Measurements from ENCODE around the gene PPP1R1A.
A peak's percentile ranks its signal among the peaks of the same experiment; 100 is the strongest.

The PPP1R1A gene

GRCh38 chr12:54579696-54580333 is 8.6 kb downstream of the PPP1R1A start:
- peak; percentile 99 for TF ChIP-seq CTCF (IDR thresholded peaks at IDR 0.05; ENCODE audit: insufficient read depth, low read length, poor library complexity, severe bottlenecking)
- DNase-seq (ENCODE audit: extremely low read depth, insufficient read length) = peak; percentile 47
- Histone ChIP-seq H3K36me3 (ENCODE audit: control insufficient read depth, insufficient read depth, low read length) (peaks cover 8% of the 10 kb centered on the region), H3K27me3 (replicated peaks; ENCODE audit: control insufficient read depth, insufficient read depth, low read length) (no peaks in the 10 kb centered on the region), H3K4me3 (replicated peaks; ENCODE audit: low read depth, low read length) (no peak overlapping the region)

GRCh38 chr12:54579258-54579657 is 9.2 kb downstream of the PPP1R1A start:
- TF ChIP-seq CTCF (IDR thresholded peaks at IDR 0.05; ENCODE audit: insufficient read depth, low read length, poor library complexity, severe bottlenecking) = no peak
- Histone ChIP-seq H3K36me3 (ENCODE audit: control insufficient read depth, insufficient read depth, low read length) (peaks cover 8% of the 10 kb centered on the region), H3K4me3 (replicated peaks; ENCODE audit: low read depth, low read length) (no peak overlapping the region), H3K27me3 (replicated peaks; ENCODE audit: control insufficient read depth, insufficient read depth, low read length) (no peaks in the 10 kb centered on the region)
- DNase-seq (ENCODE audit: extremely low read depth, insufficient read length) = no peak

GRCh38 chr12:54578778-54579177 is 9.7 kb downstream of the PPP1R1A start:
- Histone ChIP-seq H3K27me3 (replicated peaks; ENCODE audit: control insufficient read depth, insufficient read depth, low read length) (no peaks in the 10 kb centered on the region), H3K4me3 (replicated peaks; ENCODE audit: low read depth, low read length) (no peak overlapping the region), H3K36me3 (ENCODE audit: control insufficient read depth, insufficient read depth, low read length) (peaks cover 8% of the 10 kb centered on the region)
- DNase-seq (ENCODE audit: extremely low read depth, insufficient read length) = no peak
- TF ChIP-seq CTCF (IDR thresholded peaks at IDR 0.05; ENCODE audit: insufficient read depth, low read length, poor library complexity, severe bottlenecking) = no peak

- TF ChIP-seq CTCF (IDR thresholded peaks at IDR 0.05; ENCODE audit: insufficient read depth, low read length, poor library complexity, severe bottlenecking) = no peak
- no peak for DNase-seq (ENCODE audit: extremely low read depth, insufficient read length)
- Histone ChIP-seq H3K4me3 (replicated peaks; ENCODE audit: low read depth, low read length) (no peak overlapping the region), H3K27me3 (replicated peaks; ENCODE audit: control insufficient read depth, insufficient read depth, low read length) (no peaks in the 10 kb centered on the region), H3K36me3 (ENCODE audit: control insufficient read depth, insufficient read depth, low read length) (peaks cover 16% of the 10 kb centered on the region)
Observed at GRCh38 chr12:54572881-54573280, 15.6 kb downstream of the PPP1R1A start.

- DNase-seq (ENCODE audit: extremely low read depth, insufficient read length) = no peak
- H3K27me3 ChIP-seq (replicated peaks; ENCODE audit: control insufficient read depth, insufficient read depth, low read length) = no peaks in the 10 kb centered on the region
- H3K36me3 ChIP-seq (ENCODE audit: control insufficient read depth, insufficient read depth, low read length) = peaks cover 15% of the 10 kb centered on the region
- no peak for TF ChIP-seq CTCF (IDR thresholded peaks at IDR 0.05; ENCODE audit: insufficient read depth, low read length, poor library complexity, severe bottlenecking)
- H3K4me3 ChIP-seq (replicated peaks; ENCODE audit: low read depth, low read length) = no peak overlapping the region
Observed at GRCh38 chr12:54571193-54572188, 17.0 kb downstream of the PPP1R1A start.

All from GM06990 (cell line).